CD8-positive, alpha-beta memory T cell (primary cell): ENCODE results near the gene CIB4. TPM values are rescaled to one million over a fixed set of nuclear protein-coding genes. Genes with fewer than 3 reads are reported as not detected.

Experiments
- CTCF ChIA-PET: fragments of 350-600 bp; sonication (Branson Sonifier 250); formaldehyde crosslinking; loops from one replicate; lab custom pipeline; 2021; ENCODE audit warnings: antibody characterized with exemption; lab: Charles Lee
- POLR2A ChIA-PET: fragments of 350-600 bp; sonication (Branson Sonifier 250); formaldehyde crosslinking; loops from one replicate; lab custom pipeline; 2021; ENCODE audit warnings: antibody characterized with exemption; lab: Charles Lee
- DNase-seq, 5 donors: peaks; one replicate each; pipeline versions ENCODE4 v3.0.0 to v3.0.0-alpha.2; 2020 to 2022; ENCODE audit warnings: mixed read lengths in 1 of 5
- H3K27ac ChIP-seq: one replicate; pipeline ENCODE4 v1.7.0; 2013; ENCODE audit warnings: low read depth, mild to moderate bottlenecking, low read length, moderate library complexity
- H3K27me3 ChIP-seq: 2 replicates; pipeline ENCODE4 v1.7.0; 2013; ENCODE audit warnings: low read length, mild to moderate bottlenecking; ENCODE audit not compliant: insufficient read depth, poor library complexity, severe bottlenecking
- H3K36me3 ChIP-seq: 2 replicates; pipeline ENCODE4 v1.7.0; 2013; ENCODE audit warnings: mild to moderate bottlenecking, low read length, moderate library complexity; ENCODE audit not compliant: insufficient read depth
- H3K4me1 ChIP-seq: 2 replicates; pipeline ENCODE4 v1.7.0; 2013; ENCODE audit warnings: mild to moderate bottlenecking, low read length, moderate library complexity; ENCODE audit not compliant: insufficient read depth
- H3K4me3 ChIP-seq: 2 replicates; pipeline ENCODE4 v1.7.0; 2013; ENCODE audit warnings: mild to moderate bottlenecking, low read length
- H3K9me3 ChIP-seq: 2 replicates; pipeline ENCODE4 v1.7.0; 2013; ENCODE audit warnings: mild to moderate bottlenecking, low read length
- H3K27ac Mint-ChIP-seq, 8 donors: one replicate each; pipeline ENCODE4 v1.8.0; 2020 to 2021; ENCODE audit warnings: mixed read lengths in 8 of 8, mild to moderate bottlenecking in 6 of 8, inconsistent platforms in 3 of 8, moderate library complexity in 3 of 8
- H3K27me3 Mint-ChIP-seq, 2 donors: one replicate each; pipeline ENCODE4 v1.8.0; 2020 to 2021; ENCODE audit warnings: mixed read lengths in 2 of 2, mild to moderate bottlenecking in 1 of 2, moderate library complexity in 1 of 2
- H3K36me3 Mint-ChIP-seq, 3 donors: one replicate each; pipeline ENCODE4 v1.8.0; 2020 to 2021; ENCODE audit warnings: mixed read lengths in 3 of 3, inconsistent platforms in 1 of 3, mild to moderate bottlenecking in 1 of 3
- H3K4me1 Mint-ChIP-seq, 3 donors: one replicate each; pipeline ENCODE4 v1.8.0; 2020 to 2021; ENCODE audit warnings: mixed read lengths in 3 of 3, inconsistent platforms in 1 of 3, mild to moderate bottlenecking in 1 of 3
- H3K4me3 Mint-ChIP-seq, 7 donors: one replicate each; pipeline ENCODE4 v1.8.0; 2020 to 2021; ENCODE audit warnings: mixed read lengths in 7 of 7, mild to moderate bottlenecking in 6 of 7, moderate library complexity in 4 of 7, inconsistent platforms in 2 of 7
- H3K9me3 Mint-ChIP-seq, 5 donors: one replicate each; pipeline ENCODE4 v1.8.0; 2020 to 2022; ENCODE audit warnings: mixed read lengths in 5 of 5, mild to moderate bottlenecking in 3 of 5, moderate library complexity in 2 of 5, inconsistent platforms in 1 of 5
- polyA plus RNA-seq: library from polyadenylated mRNA; unstranded; fragments of 300-500 nt; fragmentation: Illumina TruSeq; gene quantifications from one replicate; pipeline ENCODE4 v1.2.3, GENCODE V29; 2021
- total RNA-seq, 2 experiments: library from RNA; stranded (reverse); gene quantifications; one replicate each; pipeline ENCODE4 v1.2.3, GENCODE V29; 2021

CIB4 gene
- total and polyA plus RNA-seq, 3 experiments from 2014 or later, result not detected

DNA sequence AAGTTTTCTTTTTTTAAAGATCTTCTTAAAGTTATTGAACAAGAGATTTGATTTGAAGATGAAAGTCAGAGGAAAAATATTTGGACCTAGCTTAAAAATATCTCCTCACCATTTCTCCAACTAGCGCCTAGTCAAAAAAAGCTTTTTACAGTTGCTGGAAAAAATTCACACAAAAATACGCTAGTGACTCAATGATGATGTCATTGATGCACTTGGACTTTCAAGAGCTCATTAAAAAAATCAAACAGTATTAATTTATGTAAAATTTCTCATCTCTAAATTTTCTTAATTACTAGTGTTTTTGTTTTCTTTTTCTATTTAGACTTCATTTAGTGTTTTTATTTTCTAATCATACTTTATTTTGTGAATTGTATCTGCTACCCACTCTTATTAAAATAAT, 41.8 kb downstream of the CIB4 start:
- DNase-seq, result no peak
- CTCF ChIA-PET, result interaction anchor here (1.1 kb wide), 1 partner anchor 418 kb away, joined by 3 read pairs; no protein-coding TSS in a partner anchor
- H3K4me1 ChIP-seq, result no peaks in the 10 kb centered on the region
- H3K36me3 ChIP-seq, result no peaks in the 10 kb centered on the region
- peaks cover 0 to 4% (median 2%) of the 10 kb centered on the region in 5 donors for H3K9me3 Mint-ChIP-seq
- no peak overlapping the region for H3K4me3 Mint-ChIP-seq
- no peaks in the 10 kb centered on the region for H3K4me1 Mint-ChIP-seq
- H3K27me3 ChIP-seq, result peaks cover 3% of the 10 kb centered on the region
- H3K9me3 ChIP-seq, result no peaks in the 10 kb centered on the region
- H3K4me3 ChIP-seq, result no peak overlapping the region
- POLR2A ChIA-PET, result no interaction called here
- peaks cover 26 to 48% of the 10 kb centered on the region in 2 donors for H3K27me3 Mint-ChIP-seq
- H3K36me3 Mint-ChIP-seq, result no peaks in the 10 kb centered on the region
- no peak overlapping the region for H3K27ac Mint-ChIP-seq
- H3K27ac ChIP-seq, result no peak overlapping the region

DNA sequence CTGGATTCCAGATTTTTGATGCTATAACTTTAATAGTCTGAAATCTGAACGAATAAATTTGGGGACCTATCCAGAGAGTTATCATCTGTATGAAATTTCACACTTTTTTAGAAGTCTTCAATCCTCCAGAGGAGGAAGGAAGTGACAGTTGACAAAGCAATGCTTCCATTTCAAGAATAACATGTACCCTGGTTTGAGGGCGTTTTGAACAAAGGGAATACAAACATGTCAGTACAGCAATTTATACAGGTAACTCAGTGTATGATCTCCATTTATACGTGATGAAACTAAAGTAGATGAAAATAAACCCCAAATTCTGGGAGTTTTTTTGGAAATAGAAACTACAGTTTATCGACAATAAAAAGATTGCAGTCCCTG, 42.2 kb downstream of the CIB4 start:
- Mint-ChIP-seq H3K27me3 (peaks cover 28 to 48% of the 10 kb centered on the region in 2 donors), H3K9me3 (peaks cover 0 to 4% (median 0%) of the 10 kb centered on the region in 5 donors), H3K4me1 (no peaks in the 10 kb centered on the region), H3K4me3 (no peak overlapping the region), H3K36me3 (no peaks in the 10 kb centered on the region), H3K27ac (no peak overlapping the region)
- H3K9me3 ChIP-seq, result no peaks in the 10 kb centered on the region
- H3K27ac ChIP-seq, result no peak overlapping the region
- no peak overlapping the region for H3K4me3 ChIP-seq
- no peak for DNase-seq
- H3K4me1 ChIP-seq, result no peaks in the 10 kb centered on the region
- ChIA-PET CTCF (interaction anchor here (1.1 kb wide), 1 partner anchor 418 kb away, joined by 3 read pairs; no protein-coding TSS in a partner anchor), POLR2A (no interaction called here)
- no peaks in the 10 kb centered on the region for H3K36me3 ChIP-seq
- H3K27me3 ChIP-seq, result peaks cover 7% of the 10 kb centered on the region

DNA sequence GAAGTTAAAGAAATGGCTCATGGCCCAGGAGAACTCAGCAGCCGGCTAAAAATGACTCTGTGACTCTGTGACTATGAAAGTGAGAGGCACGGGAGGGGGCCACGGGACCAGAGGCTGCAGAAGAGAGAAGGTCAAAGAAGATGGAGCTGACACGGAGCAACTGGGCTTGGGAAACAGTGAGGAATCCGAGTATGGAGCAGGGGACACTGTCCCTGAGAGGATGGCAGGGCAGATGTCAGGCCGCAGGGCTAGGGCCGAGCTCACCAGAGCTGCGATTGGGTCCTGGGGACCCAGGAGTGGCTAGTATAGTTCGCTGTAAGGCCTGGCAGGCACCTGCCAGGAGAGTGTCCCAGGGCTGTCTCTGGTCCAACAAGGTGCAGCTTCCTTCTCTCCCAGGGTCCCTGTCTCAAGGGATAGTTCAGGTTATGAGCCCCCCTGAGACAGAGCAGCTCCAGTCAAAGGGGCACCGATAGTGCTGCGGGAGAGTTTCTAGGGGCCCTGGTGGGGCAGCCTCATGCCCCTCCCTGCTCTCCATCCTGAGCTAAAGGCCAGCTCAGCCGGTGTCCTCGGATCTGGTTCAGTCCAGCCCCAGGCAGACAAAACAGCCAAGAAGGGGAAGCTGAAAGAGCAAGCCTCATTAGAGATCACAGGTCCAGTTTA, 42.7 kb downstream of the CIB4 start:
- Histone ChIP-seq H3K27ac (no peak overlapping the region), H3K36me3 (no peaks in the 10 kb centered on the region), H3K4me1 (no peaks in the 10 kb centered on the region), H3K9me3 (no peaks in the 10 kb centered on the region), H3K4me3 (no peak overlapping the region), H3K27me3 (peaks cover 7% of the 10 kb centered on the region)
- Mint-ChIP-seq H3K36me3 (no peaks in the 10 kb centered on the region), H3K4me3 (no peak overlapping the region), H3K27ac (no peak overlapping the region), H3K9me3 (peaks cover 0 to 2% (median 0%) of the 10 kb centered on the region in 5 donors), H3K27me3 (peaks cover 29 to 51% of the 10 kb centered on the region in 2 donors), H3K4me1 (no peaks in the 10 kb centered on the region)
- ChIA-PET POLR2A (no interaction called here), CTCF (interaction anchor here (1.1 kb wide), 1 partner anchor 419 kb away, joined by 3 read pairs; no protein-coding TSS in a partner anchor)
- DNase-seq, result no peak

DNA sequence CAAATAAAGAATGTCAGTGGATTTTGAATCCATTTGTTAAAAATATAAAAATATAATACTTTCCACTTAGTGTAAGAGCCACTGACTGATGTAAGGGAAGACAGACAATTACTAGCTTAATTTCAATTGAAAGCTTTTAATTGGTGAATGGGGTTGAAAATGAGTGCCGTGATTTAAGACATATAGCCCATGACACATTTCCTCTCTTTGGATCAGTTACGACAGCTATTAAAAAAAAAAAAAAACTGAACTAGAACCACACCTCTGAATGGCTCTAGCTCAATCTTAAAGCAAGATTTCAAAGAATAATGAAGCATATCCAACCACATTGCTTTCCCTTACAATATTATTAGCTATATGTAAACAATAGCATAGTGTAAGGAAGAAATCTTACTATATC, 44.0 kb downstream of the CIB4 start:
- Histone ChIP-seq H3K27ac (no peak overlapping the region), H3K36me3 (no peaks in the 10 kb centered on the region), H3K9me3 (no peaks in the 10 kb centered on the region), H3K4me1 (no peaks in the 10 kb centered on the region), H3K4me3 (no peak overlapping the region), H3K27me3 (peaks cover 7% of the 10 kb centered on the region)
- H3K36me3 Mint-ChIP-seq, result no peaks in the 10 kb centered on the region
- no peaks in the 10 kb centered on the region for H3K4me1 Mint-ChIP-seq
- H3K4me3 Mint-ChIP-seq, result no peak overlapping the region
- peaks cover 27 to 57% of the 10 kb centered on the region in 2 donors for H3K27me3 Mint-ChIP-seq
- CTCF ChIA-PET, result interaction anchor here (1.3 kb wide), 1 partner anchor 149 kb away, joined by 3 read pairs; no protein-coding TSS in a partner anchor
- no peak overlapping the region for H3K27ac Mint-ChIP-seq
- DNase-seq, result no peak
- POLR2A ChIA-PET, result no interaction called here
- H3K9me3 Mint-ChIP-seq, result peaks cover 0 to 4% (median 2%) of the 10 kb centered on the region in 5 donors

DNA sequence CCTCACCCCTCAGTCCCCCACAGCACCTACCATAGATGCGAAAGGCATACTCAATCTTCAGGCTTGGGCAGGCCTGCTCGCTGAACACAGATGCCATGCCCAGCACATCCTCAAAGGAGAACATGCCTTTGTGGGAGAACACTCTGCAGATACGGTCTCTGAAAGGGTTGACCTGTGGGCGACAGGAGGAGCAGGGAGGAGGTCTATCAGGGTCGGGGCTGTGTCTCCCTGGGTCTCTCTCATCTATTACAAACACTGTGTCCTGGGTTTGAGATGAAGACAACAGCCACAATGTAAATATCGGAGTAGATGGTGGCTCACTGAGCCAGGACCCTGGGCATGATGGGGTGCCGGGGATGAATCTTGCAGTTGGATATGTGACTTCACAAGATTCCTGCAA, 46.0 kb downstream of the CIB4 start:
- Mint-ChIP-seq H3K27ac (no peak overlapping the region), H3K4me1 (no peaks in the 10 kb centered on the region), H3K36me3 (no peaks in the 10 kb centered on the region), H3K27me3 (peaks cover 21 to 50% of the 10 kb centered on the region in 2 donors), H3K4me3 (no peak overlapping the region), H3K9me3 (peaks cover 0 to 4% (median 2%) of the 10 kb centered on the region in 5 donors)
- Histone ChIP-seq H3K27me3 (peaks cover 7% of the 10 kb centered on the region), H3K9me3 (no peaks in the 10 kb centered on the region), H3K4me3 (no peak overlapping the region), H3K36me3 (no peaks in the 10 kb centered on the region), H3K27ac (no peak overlapping the region), H3K4me1 (no peaks in the 10 kb centered on the region)
- ChIA-PET POLR2A (no interaction called here), CTCF (no interaction called here)
- no peak for DNase-seq

DNA sequence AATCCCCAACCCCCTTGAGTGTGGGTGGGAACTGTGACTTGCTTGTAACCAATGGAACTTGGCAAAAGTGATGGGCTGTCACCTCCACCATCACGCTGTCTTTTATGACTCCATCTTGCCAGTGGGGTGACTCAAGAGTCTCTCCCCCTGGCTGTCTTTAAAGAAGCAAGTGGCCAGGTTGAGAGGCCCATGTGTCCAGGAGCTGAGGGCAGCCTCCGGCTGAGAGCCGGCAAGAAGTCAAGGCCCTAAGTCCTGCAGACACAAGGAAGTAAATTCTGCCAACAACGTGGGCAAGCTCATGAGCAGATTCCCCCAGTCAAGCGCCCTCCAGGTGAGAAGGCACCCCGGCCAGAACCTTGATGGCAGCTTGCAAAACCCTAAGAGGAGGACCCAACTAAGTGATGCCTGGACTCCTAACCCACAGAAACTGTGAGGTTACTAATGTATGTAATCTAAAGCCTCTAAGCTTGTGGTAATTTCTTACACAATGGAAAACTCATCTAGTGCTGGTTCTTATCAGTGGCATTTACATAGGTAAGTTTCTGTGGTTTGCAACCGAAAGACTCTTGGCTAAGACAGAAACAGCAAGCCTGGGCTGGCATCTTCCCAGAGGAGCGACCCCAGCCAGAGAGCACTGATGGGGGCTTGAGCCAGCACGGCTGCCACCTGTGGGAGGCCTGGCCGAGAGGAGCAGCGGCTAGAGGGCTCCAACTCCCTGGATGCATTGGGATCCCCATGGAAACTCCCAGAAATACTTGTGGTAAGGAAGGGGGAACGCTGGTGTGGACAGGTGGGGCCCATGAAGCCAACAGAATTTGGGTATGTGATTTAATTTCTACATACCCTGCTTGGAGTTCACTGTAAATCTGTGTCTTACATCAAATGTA, 49.3 kb downstream of the CIB4 start:
- Histone ChIP-seq H3K9me3 (no peaks in the 10 kb centered on the region), H3K27ac (no peak overlapping the region), H3K4me3 (no peak overlapping the region), H3K4me1 (no peaks in the 10 kb centered on the region), H3K27me3 (peaks cover 7% of the 10 kb centered on the region), H3K36me3 (no peaks in the 10 kb centered on the region)
- Mint-ChIP-seq H3K4me3 (no peak overlapping the region), H3K27me3 (peaks cover 20 to 45% of the 10 kb centered on the region in 2 donors), H3K9me3 (peaks cover 0 to 4% (median 2%) of the 10 kb centered on the region in 5 donors), H3K36me3 (no peaks in the 10 kb centered on the region), H3K27ac (no peak overlapping the region), H3K4me1 (no peaks in the 10 kb centered on the region)
- no peak for DNase-seq
- ChIA-PET POLR2A (no interaction called here), CTCF (interaction anchor here (1.0 to 1.5 kb wide), 2 partner anchors 12 to 15 kb away, joined by 4 read pairs; no protein-coding TSS in a partner anchor)

DNA sequence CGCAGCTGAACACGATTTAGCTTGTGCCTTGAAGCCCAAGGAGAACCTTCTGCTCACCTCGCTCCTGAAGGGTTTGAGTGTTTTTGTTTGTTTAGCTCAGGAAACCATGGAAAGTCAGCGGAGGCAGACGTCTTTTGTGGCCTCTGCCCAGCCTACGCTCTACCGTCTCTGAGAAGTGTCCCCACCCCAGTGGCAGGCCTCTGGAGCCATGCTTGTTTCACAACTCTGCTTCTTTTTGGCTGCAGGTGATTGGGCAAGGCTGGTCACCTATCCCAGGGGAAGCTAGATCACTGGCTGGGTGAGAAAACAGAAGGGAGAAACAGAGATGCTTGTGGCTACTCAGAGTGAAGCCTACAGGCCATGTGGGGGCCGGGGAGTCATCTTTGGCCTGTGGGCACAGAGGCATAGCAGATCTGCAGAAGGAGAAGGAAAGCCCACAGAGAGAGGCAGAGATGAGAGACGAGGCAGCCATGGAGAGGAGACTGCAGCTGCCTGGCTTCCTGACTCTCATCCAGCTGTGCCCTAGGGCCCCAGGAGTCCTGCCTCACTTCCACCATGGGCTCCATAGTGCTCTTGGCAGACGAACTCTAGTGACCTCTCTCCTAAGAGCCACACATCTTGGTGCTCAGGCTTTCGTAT, 50.1 kb downstream of the CIB4 start:
- no peak overlapping the region for H3K27ac ChIP-seq
- peaks cover 7% of the 10 kb centered on the region for H3K27me3 ChIP-seq
- no peak overlapping the region for H3K4me3 Mint-ChIP-seq
- peaks cover 0 to 4% (median 2%) of the 10 kb centered on the region in 5 donors for H3K9me3 Mint-ChIP-seq
- ChIA-PET POLR2A (no interaction called here), CTCF (no interaction called here)
- no peaks in the 10 kb centered on the region for H3K36me3 Mint-ChIP-seq
- no peaks in the 10 kb centered on the region for H3K9me3 ChIP-seq
- peaks cover 17 to 48% of the 10 kb centered on the region in 2 donors for H3K27me3 Mint-ChIP-seq
- H3K27ac Mint-ChIP-seq, result no peak overlapping the region
- no peak for DNase-seq
- H3K4me3 ChIP-seq, result no peak overlapping the region
- H3K4me1 ChIP-seq, result no peaks in the 10 kb centered on the region
- H3K36me3 ChIP-seq, result no peaks in the 10 kb centered on the region
- no peaks in the 10 kb centered on the region for H3K4me1 Mint-ChIP-seq
